Neural cell (in vitro differentiated cells): ENCODE measurements around the gene ULK3. TPM values are rescaled to one million over a fixed set of nuclear protein-coding genes. Genes with fewer than 3 reads are reported as not detected.

ENCODE experiments used
- H2AFZ ChIP-seq: fragments of 200-600, 300-800 bp; sonication (generic), shearing (Covaris generic); 2 replicates; pipeline ENCODE4 v1.6.0; 2014; ENCODE audit warnings: low read depth, mild to moderate bottlenecking, antibody characterized with exemption, low read length, moderate library complexity
- H3F3A ChIP-seq: fragments of 200-600 bp; shearing (Covaris generic); 2 replicates; pipeline ENCODE4 v1.6.1; 2016; ENCODE audit warnings: mild to moderate bottlenecking, moderate library complexity, mixed read lengths, antibody characterized with exemption, low read length; ENCODE audit not compliant: insufficient read depth, poor library complexity, severe bottlenecking
- H3K27ac ChIP-seq: fragments of 200-600, 300-800 bp; sonication (generic), shearing (Covaris generic); 2 replicates; pipeline ENCODE4 v1.5.1; 2014; ENCODE audit warnings: mild to moderate bottlenecking, low read length, moderate library complexity
- H3K27me3 ChIP-seq: fragments of 300-800, 200-600 bp; sonication (generic), shearing (Covaris generic); 2 replicates; pipeline ENCODE4 v1.6.0; 2014; ENCODE audit warnings: mild to moderate bottlenecking, low read depth, low read length, moderate library complexity; ENCODE audit not compliant: insufficient read depth
- H3K36me3 ChIP-seq: fragments of 300-800, 200-600 bp; sonication (generic), shearing (Covaris generic); 2 replicates; pipeline ENCODE4 v1.5.1; 2014; ENCODE audit warnings: mild to moderate bottlenecking, antibody characterized with exemption, low read length, moderate library complexity; ENCODE audit not compliant: insufficient read depth
- H3K4me2 ChIP-seq: fragments of 300-800, 200-600 bp; sonication (generic), shearing (Covaris generic); 2 replicates; pipeline ENCODE4 v1.6.0; 2014; ENCODE audit warnings: mild to moderate bottlenecking, low read length
- H3K4me3 ChIP-seq: fragments of 300-800, 200-600 bp; sonication (generic), shearing (Covaris generic); 2 replicates; pipeline ENCODE4 v1.5.1; 2014; ENCODE audit warnings: mild to moderate bottlenecking, low read length, moderate library complexity
- H3K79me2 ChIP-seq: fragments of 200-600 bp; shearing (Covaris generic); replicated peaks from 2 replicates; pipeline ENCODE4 v1.6.0; 2014; ENCODE audit warnings: mild to moderate bottlenecking, low read length, moderate library complexity; ENCODE audit not compliant: insufficient read depth
- H3K9ac ChIP-seq: fragments of 300-800, 200-600 bp; sonication (generic), shearing (Covaris generic); 2 replicates; pipeline ENCODE4 v1.6.1; 2016; ENCODE audit warnings: mild to moderate bottlenecking, low read length, mixed read lengths
- H3K9me2 ChIP-seq: fragments of 200-600 bp; shearing (Covaris generic); 2 replicates; pipeline ENCODE4 v1.6.1; 2016; ENCODE audit warnings: mild to moderate bottlenecking, low read length, mixed read lengths; ENCODE audit not compliant: insufficient read depth
- H3K9me3 ChIP-seq: fragments of 200-600, 300-800 bp; sonication (generic), shearing (Covaris generic); 2 replicates; pipeline ENCODE4 v1.6.1; 2016; ENCODE audit warnings: mild to moderate bottlenecking, mixed run types, low read length, moderate library complexity, mixed read lengths
- H4K20me1 ChIP-seq: fragments of 200-600 bp; shearing (Covaris generic); 2 replicates; pipeline ENCODE4 v1.6.1; 2016; ENCODE audit warnings: mild to moderate bottlenecking, mixed run types; ENCODE audit not compliant: insufficient read depth
- CTCF ChIP-seq: fragments of 450-650 bp; IDR thresholded peaks from 2 replicates; pipeline ENCODE4 v1.5.1; 2014; ENCODE audit warnings: antibody characterized with exemption, mild to moderate bottlenecking, moderate library complexity; ENCODE audit not compliant: poor library complexity, severe bottlenecking
- EP300 ChIP-seq: fragments of 450-650 bp; conservative IDR thresholded peaks from 2 replicates; pipeline ENCODE4 v1.6.1; 2014; ENCODE audit warnings: antibody characterized with exemption, mild to moderate bottlenecking, moderate library complexity; ENCODE audit not compliant: poor library complexity, severe bottlenecking
- EZH2 ChIP-seq: fragments of 200-600, 300-800 bp; shearing (Covaris generic), sonication (generic); IDR thresholded peaks from 2 replicates; pipeline ENCODE4 v1.6.1; 2014; ENCODE audit warnings: antibody characterized with exemption, low read length, borderline replicate concordance, mild to moderate bottlenecking; ENCODE audit not compliant: insufficient read depth, poor library complexity, severe bottlenecking
- MXI1 ChIP-seq: fragments of 450-650 bp; conservative IDR thresholded peaks from 2 replicates; pipeline ENCODE4 v1.6.1; 2014; ENCODE audit warnings: antibody characterized with exemption, mild to moderate bottlenecking; ENCODE audit not compliant: poor library complexity, severe bottlenecking
- POLR2AphosphoS5 ChIP-seq: IDR thresholded peaks from 2 replicates; pipeline ENCODE4 v1.6.1; 2012
- RAD21 ChIP-seq: fragments of 450-650 bp; conservative IDR thresholded peaks from 2 replicates; pipeline ENCODE4 v1.6.1; 2014; ENCODE audit warnings: antibody characterized with exemption, mild to moderate bottlenecking, moderate library complexity
- REST ChIP-seq: IDR thresholded peaks from 2 replicates; pipeline ENCODE4 v1.6.1; 2012; ENCODE audit warnings: borderline replicate concordance
- SMC3 ChIP-seq: fragments of 450-650 bp; conservative IDR thresholded peaks from 2 replicates; pipeline ENCODE4 v1.6.1; 2014; ENCODE audit warnings: antibody characterized with exemption, mild to moderate bottlenecking, moderate library complexity; ENCODE audit not compliant: poor library complexity
- TAF1 ChIP-seq: IDR thresholded peaks from 2 replicates; pipeline ENCODE4 v1.6.1; 2012; ENCODE audit warnings: low read depth
- polyA plus RNA-seq: library from polyadenylated mRNA; depleted of rRNA; stranded (reverse); fragments of >200 nt; gene quantifications from 2 replicates; pipeline ENCODE4 v1.2.3, GENCODE V29; 2014

ULK3 gene
- polyA plus RNA-seq, 1 donor from 2014 or later: 193 TPM

GRCh38 chr15:74831813-74832495 is 11.0 kb downstream of the ULK3 start:
- H3K9me2 ChIP-seq: no peaks in the 10 kb centered on the region
- no peak overlapping the region for H3K4me3 ChIP-seq
- no peak overlapping the region for H3K9ac ChIP-seq
- no peaks in the 10 kb centered on the region for H4K20me1 ChIP-seq
- no peak overlapping the region for H2AFZ ChIP-seq
- no peaks in the 10 kb centered on the region for H3K79me2 ChIP-seq
- no peaks in the 10 kb centered on the region for H3F3A ChIP-seq
- H3K27ac ChIP-seq: no peak overlapping the region
- H3K9me3 ChIP-seq: no peaks in the 10 kb centered on the region
- H3K36me3 ChIP-seq: no peaks in the 10 kb centered on the region
- no peak overlapping the region for H3K4me2 ChIP-seq
- TF ChIP-seq POLR2AphosphoS5 (no peak), RAD21 (no peak), EP300 (no peak), EZH2 (no peak), CTCF (no peak), REST (no peak), SMC3 (no peak), MXI1 (no peak), TAF1 (no peak)
- H3K27me3 ChIP-seq: peaks cover 21% of the 10 kb centered on the region

- no peak overlapping the region for H3K27ac ChIP-seq
- no peak overlapping the region for H3K9ac ChIP-seq
- H3K9me2 ChIP-seq: no peaks in the 10 kb centered on the region
Measured at GRCh38 chr15:74830868-74831267, 12.1 kb downstream of the ULK3 start.

More at GRCh38 chr15:74830868-74831267, 12.1 kb downstream of the ULK3 start:
- Histone ChIP-seq H3K36me3 (no peaks in the 10 kb centered on the region), H3K79me2 (no peaks in the 10 kb centered on the region), H3K4me2 (no peak overlapping the region), H3K4me3 (no peak overlapping the region), H3K9me3 (no peaks in the 10 kb centered on the region), H3K27me3 (peaks cover 30% of the 10 kb centered on the region), H2AFZ (no peak overlapping the region), H4K20me1 (no peaks in the 10 kb centered on the region), H3F3A (no peaks in the 10 kb centered on the region)
- TF ChIP-seq SMC3: no peak
- no peak for TF ChIP-seq POLR2AphosphoS5
- TF ChIP-seq REST: no peak
- TF ChIP-seq TAF1: no peak
- TF ChIP-seq EZH2: no peak
- TF ChIP-seq CTCF: no peak
- TF ChIP-seq EP300: no peak
